ENCODE results near the gene KCNN1. TPM values are rescaled to one million over a fixed set of nuclear protein-coding genes. Genes with fewer than 3 reads are reported as not detected.

Gene KCNN1
- total and polyA plus RNA-seq, 9 of the 15 experiments (the other 6 are each of a cell fraction or from before 2014, with no cell fraction given) = 0.01 to 6.2 (median 0.72) TPM

DNA sequence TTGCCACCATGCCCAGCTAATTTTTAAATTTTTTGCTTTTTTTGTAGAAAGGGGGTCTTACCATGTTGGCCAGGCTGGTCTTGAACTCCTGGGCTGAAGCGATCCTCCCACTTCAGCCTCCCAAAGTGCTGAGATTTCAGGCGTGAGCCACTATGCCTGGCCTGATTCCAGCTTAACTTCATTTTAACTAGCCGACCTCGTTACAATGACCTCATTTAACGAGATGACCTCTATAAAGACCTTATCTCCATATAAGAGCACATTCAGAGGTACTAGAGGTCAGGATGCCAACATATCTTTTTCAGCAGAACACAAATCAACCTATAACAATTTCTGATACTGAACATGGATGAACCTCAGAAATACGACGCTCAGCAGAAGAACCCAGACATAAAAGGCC, 10.6 kb downstream of the KCNN1 start:
- CTCF ChIA-PET (ENCODE audit: low intra/inter-chr PET ratio) = no interaction called here
- intact Hi-C loops (cut with micrococcal nuclease) = no loop called here
- no TSS peak for BruUV-seq (replicated peaks)

DNA sequence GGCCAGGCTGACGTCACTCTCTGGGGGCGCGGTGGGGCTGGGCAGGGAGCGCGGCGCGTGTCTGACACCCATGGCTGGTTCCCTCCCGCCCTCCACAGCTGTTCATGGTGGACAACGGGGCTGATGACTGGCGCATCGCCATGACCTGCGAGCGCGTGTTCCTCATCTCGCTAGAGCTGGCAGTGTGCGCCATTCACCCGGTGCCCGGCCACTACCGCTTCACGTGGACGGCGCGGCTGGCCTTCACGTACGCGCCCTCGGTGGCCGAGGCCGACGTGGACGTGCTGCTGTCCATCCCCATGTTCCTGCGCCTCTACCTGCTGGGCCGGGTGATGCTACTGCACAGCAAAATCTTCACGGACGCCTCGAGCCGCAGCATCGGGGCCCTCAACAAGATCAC, 14.7 kb downstream of the KCNN1 start:
- no peak for FAIRE-seq
- TF ChIP-seq, protein P1, sequence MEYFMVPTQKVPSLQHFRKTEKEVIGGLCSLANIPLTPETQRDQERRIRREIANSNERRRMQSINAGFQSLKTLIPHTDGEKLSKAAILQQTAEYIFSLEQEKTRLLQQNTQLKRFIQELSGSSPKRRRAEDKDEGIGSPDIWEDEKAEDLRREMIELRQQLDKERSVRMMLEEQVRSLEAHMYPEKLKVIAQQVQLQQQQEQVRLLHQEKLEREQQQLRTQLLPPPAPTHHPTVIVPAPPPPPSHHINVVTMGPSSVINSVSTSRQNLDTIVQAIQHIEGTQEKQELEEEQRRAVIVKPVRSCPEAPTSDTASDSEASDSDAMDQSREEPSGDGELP (CRISPR knock-in tag; IDR thresholded peaks at IDR 0.05; ENCODE audit: borderline replicate concordance) = peak; percentile 33; the same call in 1 of the 2 replicates
- TF ChIP-seq SIN3A (IDR thresholded peaks at IDR 0.05; ENCODE audit: borderline replicate concordance in 2 of 2, control insufficient read depth in 1 of 2, low read depth in 2 of 2, low read length in 2 of 2) = no peak
- TF ChIP-seq, protein P2, sequence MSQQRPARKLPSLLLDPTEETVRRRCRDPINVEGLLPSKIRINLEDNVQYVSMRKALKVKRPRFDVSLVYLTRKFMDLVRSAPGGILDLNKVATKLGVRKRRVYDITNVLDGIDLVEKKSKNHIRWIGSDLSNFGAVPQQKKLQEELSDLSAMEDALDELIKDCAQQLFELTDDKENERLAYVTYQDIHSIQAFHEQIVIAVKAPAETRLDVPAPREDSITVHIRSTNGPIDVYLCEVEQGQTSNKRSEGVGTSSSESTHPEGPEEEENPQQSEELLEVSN (IDR thresholded peaks at IDR 0.05; ENCODE audit: borderline replicate concordance in 1 of 2, extremely low read depth in 1 of 2, insufficient read depth in 1 of 2, insufficient read length in 1 of 2, low read depth in 1 of 2, low read length in 1 of 2, poor library complexity in 1 of 2, severe bottlenecking in 1 of 2) = peak in 1 of 2 experiments; percentile 35
- no peak for TF ChIP-seq NUFIP1 (IDR thresholded peaks at IDR 0.05; ENCODE audit: partially characterized antibody)

More for the DNA sequence above, 10.6 kb downstream of the KCNN1 start:
- Histone ChIP-seq H3K79me2 (ENCODE audit: control insufficient read depth, insufficient read depth, low read length) (no peaks in the 10 kb centered on the region), H3K4me2 (ENCODE audit: insufficient read depth, low read length) (no peak overlapping the region), H3K9me1 (ENCODE audit: control insufficient read depth, insufficient read depth, low read length) (no peaks in the 10 kb centered on the region), H3K9me3 (replicated peaks; ENCODE audit: control insufficient read depth, insufficient read depth, low read depth, low read length) (no peaks in the 10 kb centered on the region), H4K20me1 (replicated peaks; ENCODE audit: control insufficient read depth, insufficient read depth, low read length) (no peaks in the 10 kb centered on the region), H3K27me3 (ENCODE audit: control insufficient read depth in 2 of 2, insufficient read depth in 2 of 2, low read length in 2 of 2) (peaks cover 7 to 9% of the 10 kb centered on the region in 2 experiments; a peak in 4 of 5 replicates), H3K9ac (ENCODE audit: insufficient read depth in 1 of 2, low read depth in 2 of 2, low read length in 2 of 2) (no peak overlapping the region), H3K36me3 (ENCODE audit: control insufficient read depth, insufficient read depth, low read length) (no peaks in the 10 kb centered on the region), H3K4me1 (replicated peaks in 1 of 2; ENCODE audit: control insufficient read depth in 2 of 2, insufficient read depth in 2 of 2, low read length in 2 of 2) (peaks cover 0 to 20% of the 10 kb centered on the region in 2 experiments; a peak in 2 of 5 replicates), H3K27ac (ENCODE audit: extremely low read depth, low read depth, low read length) (no peak overlapping the region), H2AFZ (ENCODE audit: low read depth, low read length) (no peak overlapping the region), H3K4me3 (no peak overlapping the region)
- no peak for FAIRE-seq
- POLR2A ChIA-PET = interaction anchor here (1.0 kb wide), 1 partner anchor 33 kb away, joined by 3 read pairs; no protein-coding TSS in a partner anchor
- TF ChIP-seq CBFA2T3 (IDR thresholded peaks at IDR 0.05) = peak; percentile 32; the same call in 1 of the 2 replicates
- peak; percentile 55; the same call in 1 of the 2 replicates for TF ChIP-seq ESRRA (IDR thresholded peaks at IDR 0.05; ENCODE audit: borderline replicate concordance, low read depth)
- peak; percentile 61 for TF ChIP-seq NFIC (IDR thresholded peaks at IDR 0.05)
- no peak for TF ChIP-seq SRSF3 (IDR thresholded peaks at IDR 0.05; ENCODE audit: insufficient read depth, low read length)
- peak; percentile 74 to 75 for TF ChIP-seq KDM1A (IDR thresholded peaks at IDR 0.05)
- TF ChIP-seq, protein P3, sequence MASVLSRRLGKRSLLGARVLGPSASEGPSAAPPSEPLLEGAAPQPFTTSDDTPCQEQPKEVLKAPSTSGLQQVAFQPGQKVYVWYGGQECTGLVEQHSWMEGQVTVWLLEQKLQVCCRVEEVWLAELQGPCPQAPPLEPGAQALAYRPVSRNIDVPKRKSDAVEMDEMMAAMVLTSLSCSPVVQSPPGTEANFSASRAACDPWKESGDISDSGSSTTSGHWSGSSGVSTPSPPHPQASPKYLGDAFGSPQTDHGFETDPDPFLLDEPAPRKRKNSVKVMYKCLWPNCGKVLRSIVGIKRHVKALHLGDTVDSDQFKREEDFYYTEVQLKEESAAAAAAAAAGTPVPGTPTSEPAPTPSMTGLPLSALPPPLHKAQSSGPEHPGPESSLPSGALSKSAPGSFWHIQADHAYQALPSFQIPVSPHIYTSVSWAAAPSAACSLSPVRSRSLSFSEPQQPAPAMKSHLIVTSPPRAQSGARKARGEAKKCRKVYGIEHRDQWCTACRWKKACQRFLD (CRISPR knock-in tag; IDR thresholded peaks at IDR 0.05) = no peak
- WGBS (ENCODE audit: insufficient coverage, low coverage, missing lambda C conversion rate) = 6% methylated on average over 7 of the region's 7 CpGs
- DNase-seq (ENCODE audit: extremely low read depth in 1 of 4, low spot score in 3 of 4) = no peak
- in situ Hi-C loops (cut with MboI) = no loop called here
- ATAC-seq = no peak

More for the DNA sequence above, 14.7 kb downstream of the KCNN1 start:
- Histone ChIP-seq H4K20me1 (replicated peaks; ENCODE audit: control insufficient read depth, insufficient read depth, low read length) (no peaks in the 10 kb centered on the region), H3K27me3 (ENCODE audit: control insufficient read depth in 2 of 2, insufficient read depth in 2 of 2, low read length in 2 of 2) (peaks cover 7 to 13% of the 10 kb centered on the region in 2 experiments; a peak in 4 of 5 replicates), H3K4me2 (ENCODE audit: insufficient read depth, low read length) (no peak overlapping the region), H3K4me3 (no peak overlapping the region), H3K27ac (ENCODE audit: extremely low read depth, low read depth, low read length) (no peak overlapping the region), H3K36me3 (ENCODE audit: control insufficient read depth, insufficient read depth, low read length) (no peaks in the 10 kb centered on the region), H3K4me1 (replicated peaks in 1 of 2; ENCODE audit: control insufficient read depth in 2 of 2, insufficient read depth in 2 of 2, low read length in 2 of 2) (peaks cover 7 to 26% of the 10 kb centered on the region in 2 experiments; a peak in 4 of 5 replicates), H3K9me1 (ENCODE audit: control insufficient read depth, insufficient read depth, low read length) (no peaks in the 10 kb centered on the region), H3K79me2 (ENCODE audit: control insufficient read depth, insufficient read depth, low read length) (no peaks in the 10 kb centered on the region), H2AFZ (ENCODE audit: low read depth, low read length) (no peak overlapping the region), H3K9me3 (replicated peaks; ENCODE audit: control insufficient read depth, insufficient read depth, low read depth, low read length) (no peaks in the 10 kb centered on the region), H3K9ac (ENCODE audit: insufficient read depth in 1 of 2, low read depth in 2 of 2, low read length in 2 of 2) (no peak overlapping the region)
- no TSS peak for BruUV-seq (replicated peaks)
- DNase-seq (ENCODE audit: extremely low read depth in 1 of 4, low spot score in 3 of 4) (no peak), ATAC-seq (no peak)
- in situ Hi-C loops (cut with MboI) (no loop called here), intact Hi-C loops (cut with micrococcal nuclease) (no loop called here)
- ChIA-PET POLR2A (no interaction called here), CTCF (ENCODE audit: low intra/inter-chr PET ratio) (no interaction called here)
- WGBS (ENCODE audit: insufficient coverage, low coverage, missing lambda C conversion rate) = 39% methylated on average over 36 of the region's 38 CpGs

Measured in K562 (cell line).